K562 treated with DMSO at 1 percent for 48 hours (cell line): ENCODE results near the gene LRIT2. TPM values are rescaled to one million over a fixed set of nuclear protein-coding genes. Genes with fewer than 3 reads are reported as not detected.

Experiments
- total RNA-seq: library from RNA; unstranded; fragments of 300-600 nt; gene quantifications from 2 replicates; pipeline ENCODE4 v1.2.3, GENCODE V29; 2022; ENCODE audit warnings: low replicate concordance; ENCODE audit errors: extremely low read depth

Gene LRIT2
- not detected in 2 replicates for total RNA-seq

GRCh38 chr10:84225427-84226173 lies at the start of gene LRIT2:
LRIT2 (minus strand) TSS chr10:84225544; CDS start chr10:84225520, 24 bp downstream.

GRCh38 chr10:84244651-84245270 lies 19.4 kb upstream of the LRIT2 start, which contains the start of gene RGR:
RGR (plus strand) TSS chr10:84245053; CDS start chr10:84245091, 38 bp downstream.

GRCh38 chr10:84241185-84241790 lies 15.9 kb upstream of the LRIT2 start, which contains the start of gene LRIT1:
LRIT1 (minus strand) TSS chr10:84241546; CDS start chr10:84241439, 107 bp downstream.

GRCh38 chr10:84194424-84195043 lies 30.8 kb downstream of the LRIT2 start, which contains the start of gene CDHR1:
CDHR1 (plus strand) TSS chr10:84194537; CDS start chr10:84194761, 224 bp downstream.

GRCh38 chr10:84173501-84173929 lies 51.8 kb downstream of the LRIT2 start, which contains the start of gene GPR15LG:
GPR15LG (plus strand) TSS chr10:84173801; CDS start chr10:84173852, 51 bp downstream.

Other genes starting within 250 kb of the LRIT2 start
- 248 TPM in 1 of 2 replicates, not detected in the other for gene GHITM, start 86.0 kb downstream of the LRIT2 start, total RNA-seq
- gene GPR15LG, start 51.7 kb downstream of the LRIT2 start, total RNA-seq, result not detected in 2 replicates
- not detected in 2 replicates for gene CDHR1, start 31.0 kb downstream of the LRIT2 start, total RNA-seq
- not detected in 2 replicates for gene LRIT1, start 16.0 kb upstream of the LRIT2 start, total RNA-seq
- gene RGR, start 19.5 kb upstream of the LRIT2 start, total RNA-seq, result not detected in 2 replicates
- not detected in 2 replicates for gene CCSER2, start 103.0 kb upstream of the LRIT2 start, total RNA-seq